ENCODE results near the gene HMGXB3.

Gene HMGXB3

DNA sequence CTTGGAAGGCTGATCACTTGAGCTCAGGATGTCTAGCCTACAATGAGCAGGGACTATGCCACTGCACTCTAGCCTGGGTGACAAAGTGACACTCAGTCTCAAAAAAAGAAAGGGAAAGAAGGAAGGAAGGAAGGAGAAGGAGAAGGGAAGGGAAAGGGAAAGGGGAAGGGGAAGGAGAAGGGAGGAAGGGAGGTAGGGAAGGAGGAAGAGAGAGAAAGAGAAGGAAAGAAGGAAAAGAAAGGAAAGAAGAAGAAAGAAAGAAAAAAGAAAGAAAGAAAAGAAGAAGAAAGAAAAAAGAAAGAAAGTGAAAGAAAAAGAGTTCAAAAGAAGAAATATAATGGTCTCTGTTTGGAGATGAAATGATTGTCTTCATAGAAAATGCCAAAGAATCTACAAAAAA, 96.6 kb downstream of the HMGXB3 start:
- DNase-seq = no peak

DNA sequence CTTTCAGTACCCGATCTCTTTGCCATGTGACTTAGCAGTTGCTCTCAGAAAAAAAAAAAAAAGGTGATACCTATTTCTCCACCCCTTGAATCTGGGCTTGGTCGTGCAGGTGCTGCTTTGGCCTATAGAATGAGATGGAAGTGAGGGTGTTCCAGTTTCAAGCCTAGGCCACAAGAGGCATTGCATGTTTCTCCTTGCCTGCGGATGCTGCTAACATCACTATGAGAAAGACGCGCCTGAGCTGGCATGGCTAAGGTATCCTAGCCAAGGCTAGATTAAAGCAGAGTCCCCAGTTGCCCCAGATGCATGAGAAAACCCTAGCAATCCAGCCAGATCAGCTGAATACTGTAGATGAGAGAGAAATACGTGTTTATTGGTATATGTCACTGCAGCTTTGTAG, 100.5 kb downstream of the HMGXB3 start:
- DNase-seq = no peak

All from inflammatory macrophage (primary cell).